HCT116 (cell line): ENCODE measurements around the gene CPZ. TPM values are rescaled to one million over a fixed set of nuclear protein-coding genes. Genes with fewer than 3 reads are reported as not detected.

Experiments used
- ATAC-seq: fragments of 200-7000 bp; cut with Tn5 transposase; 2 replicates; pipeline ENCODE4 v1.9.1; 2020; ENCODE audit warnings: mild to moderate bottlenecking, moderate library complexity
- BruUV-seq: library from RNA; stranded (reverse); fragments of 400-500 nt; replicated peaks from 2 replicates; lab custom pipeline; 2021; lab: Mats Ljungman, UMichigan
- CTCF ChIA-PET: fragments of 300-600 bp; sonication (Branson Sonifier 250); formaldehyde crosslinking; loops from one replicate; lab custom pipeline; 2021; ENCODE audit warnings: antibody characterized with exemption; lab: Charles Lee
- POLR2A ChIA-PET: fragments of 300-600, 350-600 bp; sonication (Branson Sonifier 250); formaldehyde crosslinking; loops from one replicate; lab custom pipeline; 2021; ENCODE audit warnings: antibody characterized with exemption; lab: Charles Lee
- RAD21 ChIA-PET, 2 experiments: fragments of 300-600 bp; sonication (Branson Sonifier 250); formaldehyde crosslinking; loops; one replicate each; lab custom pipeline; 2023; ENCODE audit warnings: low total read pairs in 2 of 2; ENCODE audit not compliant: uncharacterized antibody in 2 of 2, unreplicated experiment in 2 of 2, low non-redundant PET in 1 of 2; lab: Charles Lee
- DNase-seq: peaks from one replicate; pipeline ENCODE4 v3.0.0-alpha.2; 2010; ENCODE audit warnings: low read depth, low spot score
- H2AFZ ChIP-seq: fragments of 200-600 bp; shearing (Covaris generic), sonication (generic); 2 replicates; pipeline ENCODE4 v1.6.1; 2017; ENCODE audit warnings: low read depth, mixed run types, mixed read lengths, antibody characterized with exemption, low read length; ENCODE audit not compliant: poor library complexity, severe bottlenecking
- H3K27ac ChIP-seq: 2 replicates; pipeline ENCODE4 v1.5.1; 2012; ENCODE audit warnings: low read depth, low read length
- H3K27me3 ChIP-seq: fragments of 200-600 bp; sonication (generic); 2 replicates; pipeline ENCODE4 v1.6.1; 2016; ENCODE audit warnings: mixed run types, low read length, mixed read lengths; ENCODE audit not compliant: insufficient read depth
- H3K36me3 ChIP-seq, 2 experiments: fragments of 200-500 bp in 1 of 2; fragments of 200-600 bp in 1 of 2; sonication (Bioruptor generic) in 1 of 2; sonication (generic) in 1 of 2; 2 replicates each; pipeline versions ENCODE4 v1.5.1 to v1.6.1; 2014 to 2016; ENCODE audit warnings: low read length in 2 of 2, inconsistent platforms in 1 of 2, mixed read lengths in 1 of 2, mixed run types in 1 of 2; ENCODE audit not compliant: insufficient read depth in 2 of 2, control insufficient read depth in 1 of 2
- H3K4me1 ChIP-seq, 2 experiments: fragments of 200-600 bp in 1 of 2; sonication (generic) in 1 of 2; 2 replicates each; pipeline versions ENCODE4 v1.5.1 to v1.6.1; 2012 to 2017; ENCODE audit warnings: low read length in 2 of 2, inconsistent platforms in 1 of 2, mild to moderate bottlenecking in 1 of 2, mixed read lengths in 1 of 2, mixed run types in 1 of 2, moderate library complexity in 1 of 2; ENCODE audit not compliant: insufficient read depth in 2 of 2, control insufficient read depth in 1 of 2
- H3K4me2 ChIP-seq: fragments of 200-600 bp; sonication (generic); 2 replicates; pipeline ENCODE4 v1.6.1; 2017; ENCODE audit warnings: mixed run types, low read length, mixed read lengths
- H3K4me3 ChIP-seq, 2 experiments: fragments of 200-600 bp in 1 of 2; sonication (generic) in 1 of 2; replicated peaks in 1 of 2; 2 replicates each; pipeline ENCODE4 v1.5.1; 2011 to 2016; ENCODE audit warnings: low read length in 2 of 2, control low read depth in 1 of 2, low read depth in 1 of 2, mild to moderate bottlenecking in 1 of 2, mixed read lengths in 1 of 2, mixed run types in 1 of 2
- H3K79me2 ChIP-seq: fragments of 200-600 bp; sonication (generic); 2 replicates; pipeline ENCODE4 v1.6.1; 2017; ENCODE audit warnings: mild to moderate bottlenecking, mixed run types, low read length, moderate library complexity, mixed read lengths; ENCODE audit not compliant: insufficient read depth
- H3K9ac ChIP-seq: fragments of 200-600 bp; sonication (generic); 2 replicates; pipeline ENCODE4 v1.6.1; 2016; ENCODE audit warnings: low read length, mixed read lengths
- H3K9me2 ChIP-seq: fragments of 200-600 bp; sonication (generic), shearing (Covaris generic); 2 replicates; pipeline ENCODE4 v1.6.1; 2017; ENCODE audit warnings: mixed run types, mild to moderate bottlenecking, moderate library complexity; ENCODE audit not compliant: insufficient read depth
- H3K9me3 ChIP-seq, 2 experiments: fragments of 200-500 bp in 1 of 2; fragments of 200-600 bp in 1 of 2; sonication (Bioruptor generic) in 1 of 2; sonication (generic) in 1 of 2; 2 replicates each; pipeline ENCODE4 v1.6.1; 2014 to 2017; ENCODE audit warnings: low read length in 2 of 2, mixed read lengths in 2 of 2, inconsistent platforms in 1 of 2, low read depth in 1 of 2, mild to moderate bottlenecking in 1 of 2, mixed run types in 1 of 2, moderate library complexity in 1 of 2; ENCODE audit not compliant: control insufficient read depth in 1 of 2, insufficient read depth in 1 of 2
- H4K20me1 ChIP-seq: fragments of 200-600 bp; sonication (generic), shearing (Covaris generic); 2 replicates; pipeline ENCODE4 v1.6.1; 2017; ENCODE audit warnings: mixed run types, mild to moderate bottlenecking, moderate library complexity; ENCODE audit not compliant: insufficient read depth
- CBX3 ChIP-seq: IDR thresholded peaks from 2 replicates; pipeline ENCODE4 v1.6.1; 2012; ENCODE audit warnings: low read depth
- CEBPB ChIP-seq: IDR thresholded peaks from 2 replicates; pipeline ENCODE4 v1.6.1; 2012; ENCODE audit warnings: low read depth
- CTCF ChIP-seq, 3 experiments: fragments of 200-600 bp in 1 of 3; sonication (generic) in 1 of 3; IDR thresholded peaks in 2 of 3; conservative IDR thresholded peaks in 1 of 3; 2 replicates each; pipeline ENCODE4 v1.5.1; 2012 to 2017; ENCODE audit warnings: low read depth in 2 of 3, low read length in 2 of 3, antibody characterized with exemption in 1 of 3, borderline replicate concordance in 1 of 3, control low read depth in 1 of 3, mild to moderate bottlenecking in 1 of 3, mixed read lengths in 1 of 3, mixed run types in 1 of 3, moderate library complexity in 1 of 3; ENCODE audit not compliant: insufficient read depth in 1 of 3
- ELF1 ChIP-seq: IDR thresholded peaks from 2 replicates; pipeline ENCODE4 v1.6.1; 2012; ENCODE audit warnings: low read depth, borderline replicate concordance
- EZH2phosphoT487 ChIP-seq: fragments of 200-600 bp; IDR thresholded peaks from 2 replicates; pipeline ENCODE4 v1.6.1; 2018; ENCODE audit warnings: antibody characterized with exemption, borderline replicate concordance
- FOSL1 ChIP-seq: IDR thresholded peaks from 2 replicates; pipeline ENCODE4 v1.6.1; 2012; ENCODE audit warnings: low read depth
- SIN3A ChIP-seq: IDR thresholded peaks from 2 replicates; pipeline ENCODE4 v1.6.1; 2012; ENCODE audit warnings: low read depth
- SP1 ChIP-seq: IDR thresholded peaks from 2 replicates; pipeline ENCODE4 v1.6.1; 2012; ENCODE audit warnings: low read depth
- TCF7L2 ChIP-seq: IDR thresholded peaks from 2 replicates; pipeline ENCODE4 v1.7.0; 2011; ENCODE audit warnings: borderline replicate concordance, inconsistent platforms; ENCODE audit not compliant: insufficient read depth, insufficient read length; ENCODE audit errors: extremely low read depth
- ZBTB33 ChIP-seq: IDR thresholded peaks from 2 replicates; pipeline ENCODE4 v1.6.1; 2011; ENCODE audit warnings: mild to moderate bottlenecking, low read length, moderate library complexity; ENCODE audit not compliant: insufficient replicate concordance; ENCODE audit errors: extremely low read depth
- intact Hi-C: fragments of 100-400 bp; cut with micrococcal nuclease; formaldehyde crosslinking; loops from 2 replicates; pipeline ENCODE4 v1.10.0; 2022
- total RNA-seq: library from RNA; stranded (reverse); gene quantifications from one replicate; pipeline ENCODE4 v1.2.1, GENCODE V29; 2021; ENCODE audit not compliant: unreplicated experiment

CPZ gene
- total RNA-seq, 1 experiment from 2014 or later, result not detected

- H3K9me3 ChIP-seq, result no peaks in the 10 kb centered on the region
- no peak overlapping the region for H2AFZ ChIP-seq
- H3K27me3 ChIP-seq, result no peaks in the 10 kb centered on the region; the same call in 1 of the 2 replicates
- DNase-seq, result no peak
- POLR2A ChIA-PET, result no interaction called here
- ATAC-seq, result no peak
- RAD21 ChIA-PET, result no interaction called here
- no TSS peak for BruUV-seq
- no peaks in the 10 kb centered on the region for H3K9me2 ChIP-seq
- no peaks in the 10 kb centered on the region for H3K79me2 ChIP-seq
- no peak overlapping the region for H3K9ac ChIP-seq
- no peaks in the 10 kb centered on the region for H4K20me1 ChIP-seq
- TF ChIP-seq SP1, result no peak
- peaks cover 0 to 3% of the 10 kb centered on the region in 2 experiments; a peak in 1 of 4 replicates for H3K4me1 ChIP-seq
- intact Hi-C loops, result no loop called here
- CTCF ChIA-PET, result no interaction called here
- H3K4me2 ChIP-seq, result no peak overlapping the region
- no peak overlapping the region for H3K4me3 ChIP-seq
- H3K36me3 ChIP-seq, result no peaks in the 10 kb centered on the region
- no peak overlapping the region for H3K27ac ChIP-seq
Measured at GRCh38 chr4:8651661-8652180, 59.2 kb downstream of the CPZ start.

GRCh38 chr4:8652181-8653078 is 59.9 kb downstream of the CPZ start:
- Histone ChIP-seq H3K4me1 (peaks cover 0 to 3% of the 10 kb centered on the region in 2 experiments; a peak in 1 of 4 replicates), H3K27me3 (no peaks in the 10 kb centered on the region; the same call in 1 of the 2 replicates), H3K9me2 (no peaks in the 10 kb centered on the region), H3K36me3 (no peaks in the 10 kb centered on the region), H3K27ac (no peak overlapping the region), H3K9me3 (no peaks in the 10 kb centered on the region), H3K4me3 (no peak overlapping the region), H3K4me2 (no peak overlapping the region), H3K79me2 (no peaks in the 10 kb centered on the region), H4K20me1 (no peaks in the 10 kb centered on the region), H3K9ac (no peak overlapping the region), H2AFZ (no peak overlapping the region)
- intact Hi-C loops, result no loop called here
- POLR2A ChIA-PET, result no interaction called here
- BruUV-seq, result no TSS peak
- DNase-seq, result no peak
- CTCF ChIA-PET, result no interaction called here
- TF ChIP-seq ZBTB33 (no peak), EZH2phosphoT487 (no peak), ELF1 (no peak), TCF7L2 (no peak), FOSL1 (no peak), CBX3 (no peak), CEBPB (no peak), CTCF (IDR thresholded peaks at IDR 0.05 in 2 of 3, conservative IDR thresholded peaks at IDR 0.05 in 1 of 3; ENCODE audit: borderline replicate concordance in 1 of 3, insufficient read depth in 1 of 3, low read depth in 2 of 3, low read length in 2 of 3) (no peak), SIN3A (no peak)
- RAD21 ChIA-PET, result no interaction called here
- ATAC-seq, result no peak
